HEK293T (cell line): ENCODE data around the gene RGS10.

Experiments used
- ELF4 ChIP-seq: fragments of 450-650 bp; IDR thresholded peaks from 2 replicates; pipeline ENCODE4 v1.6.1; 2017; ENCODE audit warnings: antibody characterized with exemption
- FOXM1 ChIP-seq: fragments of 450-650 bp; IDR thresholded peaks from 2 replicates; pipeline ENCODE4 v1.6.1; 2017; ENCODE audit warnings: mild to moderate bottlenecking, borderline replicate concordance
- L3MBTL2 ChIP-seq: fragments of 450-650 bp; conservative IDR thresholded peaks from 2 replicates; pipeline ENCODE4 v1.6.1; 2016; ENCODE audit warnings: mild to moderate bottlenecking
- PKNOX1 ChIP-seq: fragments of 450-650 bp; IDR thresholded peaks from 2 replicates; pipeline ENCODE4 v1.6.1; 2016
- SP1 ChIP-seq: fragments of 450-650 bp; IDR thresholded peaks from 2 replicates; pipeline ENCODE4 v1.6.1; 2017
- SUZ12 ChIP-seq: fragments of 450-650 bp; IDR thresholded peaks from 2 replicates; pipeline ENCODE4 v1.6.1; 2016; ENCODE audit warnings: mild to moderate bottlenecking

DNA sequence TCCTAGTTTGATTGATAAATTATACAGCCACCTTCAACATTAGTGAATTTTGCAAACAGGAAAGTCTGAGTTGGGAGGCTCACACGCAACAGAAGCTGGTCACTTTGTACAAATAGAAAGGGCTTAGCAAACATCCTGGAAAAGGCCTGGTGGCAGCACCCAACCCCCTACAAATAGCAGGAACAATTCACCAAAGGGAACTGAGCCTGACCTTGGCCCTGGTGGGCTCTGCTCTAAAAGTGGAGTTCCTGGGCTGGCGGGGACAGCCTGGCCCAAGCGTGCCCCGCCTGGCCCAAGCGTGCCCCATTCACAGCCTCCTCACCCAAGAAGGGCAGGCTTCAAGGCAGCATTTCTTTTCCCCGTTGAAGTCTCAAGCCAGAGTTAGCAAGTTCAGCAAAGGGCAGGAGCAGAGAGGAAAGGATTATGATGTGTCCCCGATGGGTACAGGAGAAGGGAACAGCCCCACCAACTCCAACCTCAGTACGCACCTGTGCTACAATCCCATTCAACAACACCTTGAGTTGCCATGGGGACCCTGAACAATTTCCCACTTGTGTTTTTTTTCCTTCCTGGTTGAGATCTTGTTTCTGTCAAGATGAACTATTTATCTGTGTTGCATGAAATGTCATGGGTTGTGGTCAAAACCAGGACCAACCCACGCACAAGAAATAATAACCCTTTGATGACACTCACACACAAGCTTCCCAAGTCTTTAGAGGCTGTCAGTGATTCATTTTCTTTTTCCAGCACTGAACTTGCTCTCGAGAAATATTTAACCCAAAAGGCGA is 43.4 kb downstream of the RGS10 start:
- TF ChIP-seq PKNOX1 = no peak
- no peak for TF ChIP-seq ELF4
- TF ChIP-seq SP1 = no peak
- no peak for TF ChIP-seq SUZ12
- TF ChIP-seq L3MBTL2 = no peak
- no peak for TF ChIP-seq FOXM1
